Central memory CD8-positive, alpha-beta T cell (primary cell): ENCODE data around the gene FCN2.
A peak's percentile ranks its signal among the peaks of the same experiment; 100 is the strongest.

Source experiments
- ATAC-seq: fragments of 150-1000 bp; cut with Tn5 transposase; replicated peaks from 2 replicates; pipeline ENCODE4 v1.10.0; 2022; ENCODE audit warnings: mild to moderate bottlenecking, moderate FRiP score, moderate number of reproducible peaks; ENCODE audit not compliant: poor library complexity, severe bottlenecking; ENCODE audit errors: extremely low read depth
- DNase-seq, 2 donors: peaks; one replicate each; pipeline ENCODE4 v3.0.0; 2021; ENCODE audit warnings: low spot score in 2 of 2
- H3K27ac Mint-ChIP-seq: one replicate; pipeline ENCODE4 v1.8.0; 2022; ENCODE audit warnings: low read depth, mild to moderate bottlenecking, moderate library complexity, mixed read lengths
- H3K27me3 Mint-ChIP-seq: one replicate; pipeline ENCODE4 v1.8.0; 2022; ENCODE audit warnings: mixed read lengths
- H3K36me3 Mint-ChIP-seq: one replicate; pipeline ENCODE4 v1.8.0; 2022; ENCODE audit warnings: mild to moderate bottlenecking, moderate library complexity, mixed read lengths; ENCODE audit not compliant: insufficient read depth
- H3K4me1 Mint-ChIP-seq: one replicate; pipeline ENCODE4 v1.8.0; 2022; ENCODE audit warnings: mixed read lengths
- H3K4me3 Mint-ChIP-seq: one replicate; pipeline ENCODE4 v1.8.0; 2022; ENCODE audit warnings: mild to moderate bottlenecking, moderate library complexity, mixed read lengths
- H3K9me3 Mint-ChIP-seq: one replicate; pipeline ENCODE4 v1.8.0; 2022; ENCODE audit warnings: mixed read lengths

FCN2 gene

GRCh38 chr9:134879664-134880483, 736 bp upstream of the FCN2 start:
- no peak overlapping the region for H3K4me3 Mint-ChIP-seq
- DNase-seq: peak in 1 of 2 donors; percentile 3
- H3K9me3 Mint-ChIP-seq: no peaks in the 10 kb centered on the region
- H3K27me3 Mint-ChIP-seq: peaks cover 45% of the 10 kb centered on the region
- no peak overlapping the region for H3K27ac Mint-ChIP-seq
- no peak for ATAC-seq
- no peaks in the 10 kb centered on the region for H3K4me1 Mint-ChIP-seq
- no peaks in the 10 kb centered on the region for H3K36me3 Mint-ChIP-seq

- no peak for ATAC-seq
- H3K4me3 Mint-ChIP-seq: no peak overlapping the region
- H3K36me3 Mint-ChIP-seq: no peaks in the 10 kb centered on the region
- no peak overlapping the region for H3K27ac Mint-ChIP-seq
- no peak for DNase-seq
- H3K9me3 Mint-ChIP-seq: no peaks in the 10 kb centered on the region
- no peaks in the 10 kb centered on the region for H3K4me1 Mint-ChIP-seq
- H3K27me3 Mint-ChIP-seq: peaks cover 49% of the 10 kb centered on the region
Measured at GRCh38 chr9:134881313-134881670, 682 bp downstream of the FCN2 start.

- DNase-seq: no peak
- H3K4me1 Mint-ChIP-seq: no peaks in the 10 kb centered on the region
- no peak overlapping the region for H3K27ac Mint-ChIP-seq
- no peak for ATAC-seq
- peaks cover 47% of the 10 kb centered on the region for H3K27me3 Mint-ChIP-seq
- no peaks in the 10 kb centered on the region for H3K9me3 Mint-ChIP-seq
- no peaks in the 10 kb centered on the region for H3K36me3 Mint-ChIP-seq
- no peak overlapping the region for H3K4me3 Mint-ChIP-seq
Measured at GRCh38 chr9:134882204-134882785, 1.7 kb downstream of the FCN2 start.

GRCh38 chr9:134883040-134883782, 2.6 kb downstream of the FCN2 start:
- no peak for ATAC-seq
- Mint-ChIP-seq H3K27ac (no peak overlapping the region), H3K36me3 (no peaks in the 10 kb centered on the region), H3K4me3 (no peak overlapping the region), H3K27me3 (peaks cover 38% of the 10 kb centered on the region), H3K9me3 (no peaks in the 10 kb centered on the region), H3K4me1 (peaks cover 5% of the 10 kb centered on the region)
- DNase-seq: no peak

- H3K4me1 Mint-ChIP-seq: peaks cover 5% of the 10 kb centered on the region
- ATAC-seq (no peak), DNase-seq (peak in 1 of 2 donors; percentile 9)
- H3K27me3 Mint-ChIP-seq: peaks cover 38% of the 10 kb centered on the region
- no peaks in the 10 kb centered on the region for H3K9me3 Mint-ChIP-seq
- no peak overlapping the region for H3K27ac Mint-ChIP-seq
- no peak overlapping the region for H3K4me3 Mint-ChIP-seq
- no peaks in the 10 kb centered on the region for H3K36me3 Mint-ChIP-seq
Measured at GRCh38 chr9:134884492-134884891, 3.9 kb downstream of the FCN2 start.

- H3K4me1 Mint-ChIP-seq: peaks cover 5% of the 10 kb centered on the region
- no peak overlapping the region for H3K27ac Mint-ChIP-seq
- ATAC-seq (no peak), DNase-seq (peak in 1 of 2 donors; percentile 6)
- H3K36me3 Mint-ChIP-seq: no peaks in the 10 kb centered on the region
- no peak overlapping the region for H3K4me3 Mint-ChIP-seq
- no peaks in the 10 kb centered on the region for H3K9me3 Mint-ChIP-seq
- peaks cover 32% of the 10 kb centered on the region for H3K27me3 Mint-ChIP-seq
Measured at GRCh38 chr9:134885001-134885678, 4.5 kb downstream of the FCN2 start.

- no peaks in the 10 kb centered on the region for H3K36me3 Mint-ChIP-seq
- H3K27me3 Mint-ChIP-seq: peaks cover 29% of the 10 kb centered on the region
- H3K9me3 Mint-ChIP-seq: no peaks in the 10 kb centered on the region
- no peak overlapping the region for H3K27ac Mint-ChIP-seq
- DNase-seq (peak in 1 of 2 donors; percentile 8), ATAC-seq (no peak)
- no peak overlapping the region for H3K4me3 Mint-ChIP-seq
- H3K4me1 Mint-ChIP-seq: peaks cover 5% of the 10 kb centered on the region
Measured at GRCh38 chr9:134885679-134886412, 5.2 kb downstream of the FCN2 start.

GRCh38 chr9:134886413-134886913, 5.9 kb downstream of the FCN2 start:
- Mint-ChIP-seq H3K4me3 (no peak overlapping the region), H3K36me3 (no peaks in the 10 kb centered on the region), H3K27ac (no peak overlapping the region), H3K9me3 (no peaks in the 10 kb centered on the region), H3K27me3 (peaks cover 29% of the 10 kb centered on the region), H3K4me1 (peaks cover 5% of the 10 kb centered on the region)
- DNase-seq (no peak), ATAC-seq (no peak)

- Mint-ChIP-seq H3K27ac (no peak overlapping the region), H3K4me3 (no peak overlapping the region), H3K9me3 (no peaks in the 10 kb centered on the region), H3K27me3 (peaks cover 29% of the 10 kb centered on the region), H3K36me3 (no peaks in the 10 kb centered on the region), H3K4me1 (peaks cover 5% of the 10 kb centered on the region)
- DNase-seq: no peak
- no peak for ATAC-seq
Measured at GRCh38 chr9:134887219-134887618, 6.6 kb downstream of the FCN2 start.

GRCh38 chr9:134887686-134888602, 7.3 kb downstream of the FCN2 start:
- Mint-ChIP-seq H3K27ac (no peak overlapping the region), H3K4me3 (no peak overlapping the region), H3K27me3 (peaks cover 34% of the 10 kb centered on the region), H3K36me3 (no peaks in the 10 kb centered on the region), H3K9me3 (no peaks in the 10 kb centered on the region), H3K4me1 (peaks cover 5% of the 10 kb centered on the region)
- ATAC-seq: no peak
- peak in 1 of 2 donors; percentile 11 for DNase-seq

GRCh38 chr9:134888603-134889190, 8.1 kb downstream of the FCN2 start:
- H3K4me1 Mint-ChIP-seq: peaks cover 5% of the 10 kb centered on the region
- H3K9me3 Mint-ChIP-seq: no peaks in the 10 kb centered on the region
- no peak overlapping the region for H3K4me3 Mint-ChIP-seq
- no peak overlapping the region for H3K27ac Mint-ChIP-seq
- H3K36me3 Mint-ChIP-seq: no peaks in the 10 kb centered on the region
- no peak for ATAC-seq
- H3K27me3 Mint-ChIP-seq: peaks cover 41% of the 10 kb centered on the region
- DNase-seq: no peak
